Right lobe of liver (tissue), 6 donors: Measurements from ENCODE around the gene SYNGAP1. TPM values are rescaled to one million over a fixed set of nuclear protein-coding genes. Genes with fewer than 3 reads are reported as not detected.
"Not testable (repeated sequence)": the region's sequence is repeated elsewhere in the genome, so short reads cannot be mapped to it uniquely, and the experiment has no call there.

Experiments
- ATAC-seq, 4 donors: fragments of 200-7000 bp; cut with Tn5 transposase; one replicate each; pipeline ENCODE4 v1.9.1; 2020; ENCODE audit warnings: mild to moderate bottlenecking in 4 of 4, moderate library complexity in 4 of 4
- DNase-seq, 3 donors: peaks; one replicate each; pipeline ENCODE4 v3.0.0-alpha.2; 2020
- H3K27ac ChIP-seq, 3 donors: fragments of 200-600 bp; one replicate each; pipeline ENCODE4 v1.8.0; 2022
- H3K27me3 ChIP-seq, 2 donors: fragments of 200-600 bp; one replicate each; pipeline ENCODE4 v1.8.0; 2022
- H3K36me3 ChIP-seq, 4 donors: fragments of 200-600 bp; sonication (generic) in 1 of 4; one replicate each; pipeline versions ENCODE4 v1.5.1 to v1.8.0; 2017 to 2022; ENCODE audit warnings: control low read depth in 1 of 4
- H3K4me1 ChIP-seq, 4 donors: fragments of 200-600 bp; sonication (generic) in 1 of 4; one replicate each; pipeline versions ENCODE4 v1.5.1 to v1.8.0; 2017 to 2022; ENCODE audit warnings: control low read depth in 1 of 4
- H3K4me3 ChIP-seq, 3 donors: fragments of 200-600 bp; one replicate each; pipeline ENCODE4 v1.8.0; 2022
- H3K9me3 ChIP-seq, 4 donors: fragments of 200-600 bp; sonication (generic) in 1 of 4; one replicate each; pipeline versions ENCODE4 v1.5.1 to v1.8.0; 2017 to 2022; ENCODE audit warnings: control low read depth in 1 of 4
- CTCF ChIP-seq, 4 donors: fragments of 200-600 bp in 3 of 4; fragments of 450-650 bp in 1 of 4; IDR thresholded peaks; one replicate each; pipeline versions ENCODE4 v1.5.1 to v1.8.0; 2016 to 2022; ENCODE audit warnings: antibody characterized with exemption in 4 of 4, mild to moderate bottlenecking in 2 of 4
- POLR2A ChIP-seq: fragments of 450-650 bp; IDR thresholded peaks from one replicate; pipeline ENCODE4 v1.6.1; 2017; ENCODE audit warnings: antibody characterized with exemption, mild to moderate bottlenecking
- WGBS: methylation state at CpG from one replicate; pipeline ENCODE4 v1.1.6; 2018; ENCODE audit warnings: low coverage, low lambda C conversion rate; ENCODE audit not compliant: insufficient coverage; ENCODE audit errors: missing lambda C conversion rate; 5-methylcytosine and 5-hydroxymethylcytosine counted together
- intact Hi-C, 2 donors: fragments of 100-400 bp; cut with DNase I; formaldehyde crosslinking; loops; one replicate each; pipeline versions ENCODE4 v1.11.2 to v1.14.1; 2022
- total RNA-seq, 6 experiments: library from RNA; depleted of rRNA in 2 of 6; stranded (reverse); fragments of >200 nt in 2 of 6; fragmentation: NEBNext Ultra II Directional in 3 of 6; extraction: Animal tissue kit (Norgen Biotek cat#: 25700) in 3 of 6; gene quantifications; one replicate each; pipeline versions ENCODE4 v1.1.0 to v1.2.4, GENCODE V29; 2016 to 2023
- donor health status: DM: no; HTN: yes; CAD: no.
- donor health status: DM: no; HTN: no; CAD: no.
- donor health status: DM: no; HTN: no; CAD: no.
- donor health status: DM: no; HTN: yes; CAD: no.
- donor health status: DM: no; HTN: yes; CAD: no.

Gene SYNGAP1
- total RNA-seq, 6 experiments from 2014 or later, result 1.8 to 4.1 (median 2.8) TPM

- DNase-seq, result peak; percentile 52 to 78 (median 57)
- intact Hi-C loops, result no loop called here
These were observed 44.7 kb upstream of the SYNGAP1 start for GRCh38 chr6:33375143-33375671.

GRCh38 chr6:33377171-33377570 lies 42.7 kb upstream of the SYNGAP1 start:
- Histone ChIP-seq H3K36me3 (no peaks in the 10 kb centered on the region), H3K4me1 (peaks cover 0 to 14% (median 8%) of the 10 kb centered on the region in 4 donors), H3K9me3 (no peaks in the 10 kb centered on the region), H3K4me3 (no peak overlapping the region), H3K27me3 (no peaks in the 10 kb centered on the region), H3K27ac (no peak overlapping the region)
- DNase-seq (no peak), ATAC-seq (no peak)
- WGBS, result 93% methylated on average over 4 of the region's 4 CpGs
- intact Hi-C loops, result no loop called here
- TF ChIP-seq CTCF (IDR thresholded peaks at IDR 0.05) (no peak), POLR2A (no peak)

More at GRCh38 chr6:33375143-33375671, 44.7 kb upstream of the SYNGAP1 start:
- H3K27ac ChIP-seq, result peak overlapping the region in 1 of 3 donors; percentile 14
- no peak overlapping the region for H3K4me3 ChIP-seq
- H3K36me3 ChIP-seq, result no peaks in the 10 kb centered on the region
- no peaks in the 10 kb centered on the region for H3K9me3 ChIP-seq
- ATAC-seq, result peak; percentile 88 to 92 (median 92)
- H3K4me1 ChIP-seq, result peaks cover 0 to 14% (median 8%) of the 10 kb centered on the region in 4 donors
- no peak for TF ChIP-seq CTCF (IDR thresholded peaks at IDR 0.05)
- TF ChIP-seq POLR2A, result no peak
- 12% methylated on average over 9 of the region's 9 CpGs for WGBS
- no peaks in the 10 kb centered on the region for H3K27me3 ChIP-seq

GRCh38 chr6:33379184-33379583 lies 40.7 kb upstream of the SYNGAP1 start:
- H3K9me3 ChIP-seq, DNase-seq, H3K27ac ChIP-seq, H3K36me3 ChIP-seq, ATAC-seq, intact Hi-C loops, H3K27me3 ChIP-seq, H3K4me3 ChIP-seq: not testable (repeated sequence)
- WGBS, result 93% methylated on average over 10 of the region's 10 CpGs
- H3K4me1 ChIP-seq, result peaks cover 0 to 13% (median 8%) of the 10 kb centered on the region in 4 donors

GRCh38 chr6:33380272-33380981 lies 39.4 kb upstream of the SYNGAP1 start:
- Histone ChIP-seq H3K4me3 (no peak overlapping the region), H3K36me3 (no peaks in the 10 kb centered on the region), H3K27ac (no peak overlapping the region), H3K9me3 (no peaks in the 10 kb centered on the region), H3K4me1 (peaks cover 0 to under 1% (median under 1%) of the 10 kb centered on the region in 4 donors), H3K27me3 (no peaks in the 10 kb centered on the region)
- no peak for ATAC-seq
- no peak for DNase-seq
- 87% methylated on average over 2 of the region's 2 CpGs for WGBS
- TF ChIP-seq POLR2A (no peak), CTCF (IDR thresholded peaks at IDR 0.05) (no peak)
- intact Hi-C loops, result no loop called here

- TF ChIP-seq CTCF (IDR thresholded peaks at IDR 0.05), result no peak
- TF ChIP-seq POLR2A, result no peak
- ATAC-seq (peak in 1 of 4 donors; percentile 12), DNase-seq (no peak)
- Histone ChIP-seq H3K27me3 (no peaks in the 10 kb centered on the region), H3K27ac (no peak overlapping the region), H3K4me1 (no peaks in the 10 kb centered on the region), H3K4me3 (no peak overlapping the region), H3K36me3 (no peaks in the 10 kb centered on the region), H3K9me3 (no peaks in the 10 kb centered on the region)
- intact Hi-C loops, result no loop called here
- WGBS, result 59% methylated on average over 2 of the region's 10 CpGs
These were observed 36.3 kb upstream of the SYNGAP1 start for GRCh38 chr6:33383427-33384185.
